ENCODE measurements around the gene LDLRAD4.

GRCh38 chr18:13544953-13545352 is 326.4 kb downstream of the LDLRAD4 start:
- TF ChIP-seq CTCF (IDR thresholded peaks at IDR 0.05) (no peak), POLR2A (IDR thresholded peaks at IDR 0.05) (no peak)
